ENCODE results near the gene ABLIM1. TPM values are rescaled to one million over a fixed set of nuclear protein-coding genes. Genes with fewer than 3 reads are reported as not detected.

Gene ABLIM1
- total and polyA plus RNA-seq, 10 of the 15 experiments (the other 5 are each of a cell fraction or from before 2014, with no cell fraction given) = 14.2 to 50.5 (median 28.1) TPM

GRCh38 chr10:114508376-114508775, 149.7 kb downstream of the ABLIM1 start:
- FAIRE-seq = no peak
- intact Hi-C loops (cut with micrococcal nuclease; ENCODE audit: unreplicated experiment) = no loop called here
- Histone ChIP-seq H3K79me2 (ENCODE audit: control insufficient read depth, insufficient read depth, low read length) (no peaks in the 10 kb centered on the region), H3K9ac (ENCODE audit: control insufficient read depth, insufficient read depth, low read length) (no peak overlapping the region), H3K9me3 (replicated peaks; ENCODE audit: control insufficient read depth, insufficient read depth, low read length) (no peaks in the 10 kb centered on the region), H3K4me3 (no peak overlapping the region), H3K27ac (ENCODE audit: control insufficient read depth, insufficient read depth) (no peak overlapping the region), H3K36me3 (ENCODE audit: control insufficient read depth in 2 of 2, insufficient read depth in 2 of 2, low read length in 1 of 2) (no peaks in the 10 kb centered on the region), H3K4me2 (ENCODE audit: control insufficient read depth, insufficient read depth) (no peak overlapping the region), H2AFZ (ENCODE audit: control insufficient read depth, low read depth, low read length) (no peak overlapping the region), H3K4me1 (ENCODE audit: control insufficient read depth, insufficient read depth, low read length) (0 out of 2 replicates have a peak, but pooled peaks cover 3% of the 10 kb centered on the region), H3K27me3 (replicated peaks in 1 of 2; ENCODE audit: control insufficient read depth in 2 of 2, insufficient read depth in 2 of 2, low read length in 1 of 2) (no peaks in the 10 kb centered on the region; a peak in 2 of 4 replicates), H4K20me1 (ENCODE audit: control insufficient read depth, insufficient read depth) (no peaks in the 10 kb centered on the region)
- 75% methylated on average over 3 of the region's 3 CpGs for WGBS (ENCODE audit: insufficient coverage, insufficient replicate concordance, low lambda C conversion rate, missing lambda C conversion rate)
- in situ Hi-C loops (cut with MboI) = no loop called here
- no peak for ATAC-seq
- CTCF ChIA-PET = interaction anchor here (1.6 kb wide), 1 partner anchor 37 kb away, joined by 5 read pairs; no protein-coding TSS in a partner anchor
- POLR2A ChIA-PET = no interaction called here
- no peak for DNase-seq (ENCODE audit: low read depth, low spot score)
- TF ChIP-seq BCLAF1 (IDR thresholded peaks at IDR 0.05) (no peak), ELK1 (IDR thresholded peaks at IDR 0.05; ENCODE audit: low read depth, low read length) (no peak), ETV6 (conservative IDR thresholded peaks at IDR 0.05 in 1 of 2, IDR thresholded peaks at IDR 0.05 in 1 of 2; ENCODE audit: borderline replicate concordance in 1 of 2, low read depth in 1 of 2) (no peak), NFYB (IDR thresholded peaks at IDR 0.05; ENCODE audit: insufficient read depth, low read depth, low read length) (no peak), RAD21 (IDR thresholded peaks at IDR 0.05; ENCODE audit: insufficient read depth, low read depth, low read length) (no peak), POLR2AphosphoS2 (IDR thresholded peaks at IDR 0.05; ENCODE audit: low read depth, low read length) (no peak), TCF3 (IDR thresholded peaks at IDR 0.05; ENCODE audit: borderline replicate concordance, insufficient read depth, low read depth, low read length) (no peak), CHD2 (IDR thresholded peaks at IDR 0.05; ENCODE audit: borderline replicate concordance, low read depth, low read length) (no peak), RFX5 (IDR thresholded peaks at IDR 0.05; ENCODE audit: low read depth, low read length) (no peak), YBX1 (IDR thresholded peaks at IDR 0.05) (no peak), RUNX3 (IDR thresholded peaks at IDR 0.05; ENCODE audit: low read length) (no peak), BMI1 (IDR thresholded peaks at IDR 0.05; ENCODE audit: borderline replicate concordance) (no peak), NBN (IDR thresholded peaks at IDR 0.05) (no peak), BACH1 (IDR thresholded peaks at IDR 0.05; ENCODE audit: borderline replicate concordance) (no peak)
- SMC1A ChIA-PET (ENCODE audit: uncharacterized antibody, unreplicated experiment) = no interaction called here
- no TSS peak for BruUV-seq (replicated peaks)
- RAD21 ChIA-PET (ENCODE audit: unreplicated experiment) = interaction anchor here (1.0 kb wide), 1 partner anchor 10 kb away, joined by 3 read pairs; no protein-coding TSS in a partner anchor
